ENCODE measurements around the gene EPX. TPM values are rescaled to one million over a fixed set of nuclear protein-coding genes. Genes with fewer than 3 reads are reported as not detected.

EPX gene
- total RNA-seq, 1 experiment from 2014 or later, result not detected

- Mint-ChIP-seq H3K36me3 (ENCODE audit: insufficient read depth, unreplicated experiment) (no peaks in the 10 kb centered on the region), H3K27ac (ENCODE audit: low read depth, unreplicated experiment) (no peak overlapping the region), H3K4me1 (ENCODE audit: insufficient read depth, unreplicated experiment) (no peaks in the 10 kb centered on the region), H3K27me3 (ENCODE audit: insufficient read depth, unreplicated experiment) (peaks cover 86% of the 10 kb centered on the region), H3K4me3 (ENCODE audit: unreplicated experiment) (no peak overlapping the region), H3K9me3 (ENCODE audit: unreplicated experiment) (no peaks in the 10 kb centered on the region)
- ChIA-PET POLR2A (no interaction called here), CTCF (no interaction called here)
- TF ChIP-seq, protein P1, sequence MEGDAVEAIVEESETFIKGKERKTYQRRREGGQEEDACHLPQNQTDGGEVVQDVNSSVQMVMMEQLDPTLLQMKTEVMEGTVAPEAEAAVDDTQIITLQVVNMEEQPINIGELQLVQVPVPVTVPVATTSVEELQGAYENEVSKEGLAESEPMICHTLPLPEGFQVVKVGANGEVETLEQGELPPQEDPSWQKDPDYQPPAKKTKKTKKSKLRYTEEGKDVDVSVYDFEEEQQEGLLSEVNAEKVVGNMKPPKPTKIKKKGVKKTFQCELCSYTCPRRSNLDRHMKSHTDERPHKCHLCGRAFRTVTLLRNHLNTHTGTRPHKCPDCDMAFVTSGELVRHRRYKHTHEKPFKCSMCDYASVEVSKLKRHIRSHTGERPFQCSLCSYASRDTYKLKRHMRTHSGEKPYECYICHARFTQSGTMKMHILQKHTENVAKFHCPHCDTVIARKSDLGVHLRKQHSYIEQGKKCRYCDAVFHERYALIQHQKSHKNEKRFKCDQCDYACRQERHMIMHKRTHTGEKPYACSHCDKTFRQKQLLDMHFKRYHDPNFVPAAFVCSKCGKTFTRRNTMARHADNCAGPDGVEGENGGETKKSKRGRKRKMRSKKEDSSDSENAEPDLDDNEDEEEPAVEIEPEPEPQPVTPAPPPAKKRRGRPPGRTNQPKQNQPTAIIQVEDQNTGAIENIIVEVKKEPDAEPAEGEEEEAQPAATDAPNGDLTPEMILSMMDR (IDR thresholded peaks at IDR 0.05; ENCODE audit: unreplicated experiment), result no peak
- DNase-seq (ENCODE audit: unreplicated experiment), result no peak
- BruUV-seq (replicated peaks), result no TSS peak
- intact Hi-C loops (cut with micrococcal nuclease), result no loop called here
Observed at GRCh38 chr17:58156839-58157803, 35.4 kb upstream of the EPX start.

DNA sequence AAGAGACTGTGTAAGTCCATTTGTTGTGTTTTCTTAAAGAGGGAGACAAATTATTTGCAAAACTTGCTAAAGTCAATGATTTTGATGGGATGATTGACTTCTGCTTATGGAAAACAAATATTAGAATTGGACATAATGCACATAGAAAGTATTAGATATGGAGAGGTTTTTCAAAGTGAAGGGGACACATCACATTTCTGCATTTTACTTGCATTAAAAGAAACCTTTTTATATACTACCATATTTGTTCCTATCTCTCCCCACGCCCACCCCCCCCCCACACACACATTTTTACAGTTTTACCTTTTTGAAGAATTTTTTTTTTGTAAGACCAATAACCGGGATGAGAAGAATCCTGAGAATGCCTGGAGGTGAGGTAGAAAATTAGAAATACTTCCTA lies 34.3 kb upstream of the EPX start:
- Mint-ChIP-seq H3K27ac (ENCODE audit: low read depth, unreplicated experiment) (no peak overlapping the region), H3K27me3 (ENCODE audit: insufficient read depth, unreplicated experiment) (peaks cover 88% of the 10 kb centered on the region), H3K36me3 (ENCODE audit: insufficient read depth, unreplicated experiment) (no peaks in the 10 kb centered on the region), H3K9me3 (ENCODE audit: unreplicated experiment) (no peaks in the 10 kb centered on the region), H3K4me1 (ENCODE audit: insufficient read depth, unreplicated experiment) (no peaks in the 10 kb centered on the region), H3K4me3 (ENCODE audit: unreplicated experiment) (no peak overlapping the region)
- TF ChIP-seq, protein P1 (IDR thresholded peaks at IDR 0.05; ENCODE audit: unreplicated experiment), result no peak
- no peak for DNase-seq (ENCODE audit: unreplicated experiment)
- BruUV-seq (replicated peaks), result no TSS peak
- CTCF ChIA-PET, result no interaction called here
- POLR2A ChIA-PET, result no interaction called here
- intact Hi-C loops (cut with micrococcal nuclease), result no loop called here

DNA sequence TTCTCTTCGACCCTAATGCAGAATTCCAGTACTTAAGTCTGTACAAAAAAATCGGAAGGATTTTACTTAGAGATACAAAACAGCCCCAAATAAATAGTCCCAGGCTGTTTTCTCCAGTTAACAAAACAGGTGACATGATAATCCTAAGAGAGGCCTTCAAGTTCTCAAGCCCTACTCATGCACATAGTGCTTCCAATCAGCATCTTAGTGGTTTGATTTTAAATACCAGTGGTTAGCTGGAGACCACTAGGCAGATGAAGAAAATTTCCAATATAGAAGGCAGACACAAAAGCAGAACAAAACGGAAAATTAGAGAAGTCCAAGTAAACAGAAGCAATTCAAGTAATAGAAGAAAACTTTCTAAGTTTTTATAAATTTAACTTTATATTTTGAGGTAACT lies 31.0 kb upstream of the EPX start:
- no peaks in the 10 kb centered on the region for H3K9me3 Mint-ChIP-seq (ENCODE audit: unreplicated experiment)
- intact Hi-C loops (cut with micrococcal nuclease), result no loop called here
- peaks cover 77% of the 10 kb centered on the region for H3K27me3 Mint-ChIP-seq (ENCODE audit: insufficient read depth, unreplicated experiment)
- no peak for DNase-seq (ENCODE audit: unreplicated experiment)
- no peak overlapping the region for H3K4me3 Mint-ChIP-seq (ENCODE audit: unreplicated experiment)
- ChIA-PET CTCF (no interaction called here), POLR2A (no interaction called here)
- no TSS peak for BruUV-seq (replicated peaks)
- TF ChIP-seq, protein P1 (IDR thresholded peaks at IDR 0.05; ENCODE audit: unreplicated experiment), result no peak
- no peaks in the 10 kb centered on the region for H3K36me3 Mint-ChIP-seq (ENCODE audit: insufficient read depth, unreplicated experiment)
- no peak overlapping the region for H3K27ac Mint-ChIP-seq (ENCODE audit: low read depth, unreplicated experiment)
- H3K4me1 Mint-ChIP-seq (ENCODE audit: insufficient read depth, unreplicated experiment), result no peaks in the 10 kb centered on the region

DNA sequence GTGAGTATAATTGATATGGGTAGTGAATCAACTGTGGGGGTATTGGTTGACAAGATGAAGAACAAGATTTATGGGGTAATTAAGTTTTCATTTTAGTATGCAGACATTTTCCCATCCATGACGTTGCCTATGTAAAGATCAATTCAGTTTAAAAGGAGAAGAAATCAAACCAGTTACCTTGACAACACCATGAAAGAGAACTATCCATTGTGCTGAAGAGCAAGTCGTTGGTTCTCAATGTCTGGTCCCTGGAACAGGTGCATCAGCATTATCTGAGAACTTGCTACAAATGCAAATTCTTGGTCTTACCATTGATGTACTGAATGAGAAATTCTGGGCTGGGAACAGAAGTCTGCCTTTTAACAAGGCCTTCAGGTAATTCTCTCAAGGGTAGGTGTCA lies 26.5 kb upstream of the EPX start:
- POLR2A ChIA-PET, result no interaction called here
- TF ChIP-seq, protein P1 (IDR thresholded peaks at IDR 0.05; ENCODE audit: unreplicated experiment), result no peak
- no peaks in the 10 kb centered on the region for H3K36me3 Mint-ChIP-seq (ENCODE audit: insufficient read depth, unreplicated experiment)
- CTCF ChIA-PET, result no interaction called here
- peaks cover 89% of the 10 kb centered on the region for H3K27me3 Mint-ChIP-seq (ENCODE audit: insufficient read depth, unreplicated experiment)
- no peak overlapping the region for H3K27ac Mint-ChIP-seq (ENCODE audit: low read depth, unreplicated experiment)
- no TSS peak for BruUV-seq (replicated peaks)
- DNase-seq (ENCODE audit: unreplicated experiment), result no peak
- no peak overlapping the region for H3K4me3 Mint-ChIP-seq (ENCODE audit: unreplicated experiment)
- H3K9me3 Mint-ChIP-seq (ENCODE audit: unreplicated experiment), result peaks cover 7% of the 10 kb centered on the region
- no peaks in the 10 kb centered on the region for H3K4me1 Mint-ChIP-seq (ENCODE audit: insufficient read depth, unreplicated experiment)
- intact Hi-C loops (cut with micrococcal nuclease), result no loop called here

All from MCF 10A (cell line).